Endothelial cell of umbilical vein (primary cell): ENCODE data around the gene CCR4. TPM values are rescaled to one million over a fixed set of nuclear protein-coding genes. Genes with fewer than 3 reads are reported as not detected.

Experiments
- BruUV-seq: library from RNA; stranded (reverse); fragments of 400-500 nt; replicated peaks from 2 replicates; lab custom pipeline; 2021; lab: Mats Ljungman, UMichigan
- CTCF ChIA-PET: fragments of 300-600, 350-600 bp; sonication (Branson Sonifier 250); formaldehyde crosslinking; loops from one replicate; lab custom pipeline; 2021; ENCODE audit warnings: antibody characterized with exemption, inconsistent platforms; lab: Charles Lee
- POLR2A ChIA-PET: fragments of 300-600, 350-600 bp; sonication (Branson Sonifier 250); formaldehyde crosslinking; loops from one replicate; lab custom pipeline; 2021; ENCODE audit warnings: antibody characterized with exemption, inconsistent platforms; lab: Charles Lee
- DNase-seq: peaks from one replicate; pipeline ENCODE4 v3.0.0-alpha.2; 2011; ENCODE audit warnings: low read depth, low spot score
- FAIRE-seq: peaks from 2 replicates; lab custom pipeline; 2011; peaks lifted over from hg19 to GRCh38; lab: Jason Lieb, UNC
- H2AFZ ChIP-seq: 2 replicates; pipeline ENCODE4 v1.6.0; 2012; ENCODE audit warnings: low read depth, low read length, control low read depth, inconsistent platforms
- H3K27ac ChIP-seq: 2 replicates; pipeline ENCODE4 v1.5.1; 2011; ENCODE audit warnings: low read depth, mild to moderate bottlenecking, control low read depth, low read length, moderate library complexity; ENCODE audit not compliant: insufficient read depth
- H3K27me3 ChIP-seq, 2 experiments: 2 replicates each; pipeline versions ENCODE4 v1.6.0 to v1.6.1; 2011; ENCODE audit warnings: low read length in 2 of 2, mixed read lengths in 1 of 2; ENCODE audit not compliant: control insufficient read depth in 2 of 2, insufficient read depth in 2 of 2
- H3K36me3 ChIP-seq, 2 experiments: 2 replicates in 1 of 2; 3 replicates in 1 of 2; pipeline ENCODE4 v1.5.1; 2011; ENCODE audit warnings: low read length in 2 of 2, mild to moderate bottlenecking in 1 of 2, moderate library complexity in 1 of 2; ENCODE audit not compliant: control insufficient read depth in 2 of 2, insufficient read depth in 2 of 2; ENCODE audit errors: extremely low read depth in 1 of 2
- H3K4me1 ChIP-seq: 3 replicates; pipeline ENCODE4 v1.5.1; 2011; ENCODE audit warnings: mild to moderate bottlenecking, low read length; ENCODE audit not compliant: control insufficient read depth, insufficient read depth; ENCODE audit errors: extremely low read depth
- H3K4me2 ChIP-seq: 2 replicates; pipeline ENCODE4 v1.6.1; 2011; ENCODE audit warnings: low read length, control low read depth, mixed read lengths; ENCODE audit not compliant: insufficient read depth
- H3K4me3 ChIP-seq, 3 experiments: fragments of 200-600 bp in 1 of 3; sonication (generic), shearing (Covaris generic) in 1 of 3; replicated peaks in 1 of 3; 2 replicates each; pipeline ENCODE4 v1.5.1; 2011 to 2016; ENCODE audit warnings: control low read depth in 3 of 3, low read length in 3 of 3, mild to moderate bottlenecking in 2 of 3, inconsistent platforms in 1 of 3, low read depth in 1 of 3, moderate library complexity in 1 of 3; ENCODE audit not compliant: insufficient read depth in 1 of 3
- H3K79me2 ChIP-seq: 2 replicates; pipeline ENCODE4 v1.6.0; 2012; ENCODE audit warnings: low read length, inconsistent platforms; ENCODE audit not compliant: control insufficient read depth, insufficient read depth
- H3K9ac ChIP-seq: replicated peaks from 2 replicates; pipeline ENCODE3; 2011; ENCODE audit warnings: low read length, control low read depth; ENCODE audit not compliant: insufficient read depth; ENCODE audit errors: extremely low read depth
- H3K9me1 ChIP-seq: replicated peaks from 3 replicates; pipeline ENCODE4 v1.6.0; 2011; ENCODE audit warnings: mild to moderate bottlenecking, low read length; ENCODE audit not compliant: control insufficient read depth, insufficient read depth; ENCODE audit errors: extremely low read depth
- H3K9me3 ChIP-seq: replicated peaks from 2 replicates; pipeline ENCODE4 v1.5.1; 2012; ENCODE audit warnings: low read length, inconsistent platforms; ENCODE audit not compliant: control insufficient read depth, insufficient read depth
- H4K20me1 ChIP-seq: replicated peaks from 2 replicates; pipeline ENCODE3; 2011; ENCODE audit warnings: mild to moderate bottlenecking, low read length; ENCODE audit not compliant: control insufficient read depth, insufficient read depth; ENCODE audit errors: extremely low read depth
- EZH2 ChIP-seq: IDR thresholded peaks from 2 replicates; pipeline ENCODE4 v1.6.1; 2012; ENCODE audit warnings: borderline replicate concordance, low read depth, mild to moderate bottlenecking, moderate library complexity, low read length, inconsistent platforms; ENCODE audit not compliant: severe bottlenecking
- MAX ChIP-seq: IDR thresholded peaks from 2 replicates; pipeline ENCODE4 v1.6.1; 2011; ENCODE audit not compliant: insufficient read depth, insufficient read length
- POLR2A ChIP-seq: IDR thresholded peaks from 2 replicates; pipeline ENCODE4 v1.6.1; 2012; ENCODE audit warnings: low read depth, mild to moderate bottlenecking, control low read depth, low read length
- POLR2AphosphoS5 ChIP-seq: IDR thresholded peaks from 2 replicates; pipeline ENCODE4 v1.6.1; 2012; ENCODE audit warnings: low read depth, mild to moderate bottlenecking, control low read depth, low read length, moderate library complexity; ENCODE audit not compliant: insufficient read depth
- dilution Hi-C: fragments of 300-500 bp; cut with MboI; formaldehyde crosslinking; loops from one replicate; pipeline ENCODE4 v1.15.0; 2019; ENCODE audit warnings: low sequenced_read_pairs; ENCODE audit not compliant: extremely low pct_ligation_motif_present
- intact Hi-C: fragments of 100-400 bp; cut with micrococcal nuclease; formaldehyde crosslinking; loops from one replicate; pipeline ENCODE4 v1.10.0; 2022
- polyA plus RNA-seq, 4 experiments: library from polyadenylated mRNA; depleted of rRNA in 3 of 4; stranded (reverse) in 3 of 4; unstranded in 1 of 4; fragments of >200 nt; gene quantifications; 2 replicates each; pipeline versions ENCODE4 v1.2.1 to v1.2.3, GENCODE V29; 2011 to 2012; ENCODE audit warnings: missing spikeins in 1 of 4
- total RNA-seq: library from RNA; stranded (reverse); gene quantifications from 2 replicates; pipeline ENCODE4 v1.2.3, GENCODE V29; 2021
- TF ChIP-seq, protein P1 (sequence below), 2 donors: IDR thresholded peaks; 1 replicate in 1 of 2; 2 replicates in 1 of 2; pipeline ENCODE4 v1.5.1; 2011; ENCODE audit warnings: low read length in 2 of 2, mild to moderate bottlenecking in 2 of 2, moderate library complexity in 2 of 2, control low read depth in 1 of 2, inconsistent platforms in 1 of 2, low read depth in 1 of 2; ENCODE audit not compliant: insufficient read depth in 1 of 2; ENCODE audit errors: extremely low read depth in 1 of 2

CCR4 gene
- total and polyA plus RNA-seq, 2 donors (not counting 3 experiments of a cell fraction or from before 2014, with no cell fraction given), result not detected

DNA sequence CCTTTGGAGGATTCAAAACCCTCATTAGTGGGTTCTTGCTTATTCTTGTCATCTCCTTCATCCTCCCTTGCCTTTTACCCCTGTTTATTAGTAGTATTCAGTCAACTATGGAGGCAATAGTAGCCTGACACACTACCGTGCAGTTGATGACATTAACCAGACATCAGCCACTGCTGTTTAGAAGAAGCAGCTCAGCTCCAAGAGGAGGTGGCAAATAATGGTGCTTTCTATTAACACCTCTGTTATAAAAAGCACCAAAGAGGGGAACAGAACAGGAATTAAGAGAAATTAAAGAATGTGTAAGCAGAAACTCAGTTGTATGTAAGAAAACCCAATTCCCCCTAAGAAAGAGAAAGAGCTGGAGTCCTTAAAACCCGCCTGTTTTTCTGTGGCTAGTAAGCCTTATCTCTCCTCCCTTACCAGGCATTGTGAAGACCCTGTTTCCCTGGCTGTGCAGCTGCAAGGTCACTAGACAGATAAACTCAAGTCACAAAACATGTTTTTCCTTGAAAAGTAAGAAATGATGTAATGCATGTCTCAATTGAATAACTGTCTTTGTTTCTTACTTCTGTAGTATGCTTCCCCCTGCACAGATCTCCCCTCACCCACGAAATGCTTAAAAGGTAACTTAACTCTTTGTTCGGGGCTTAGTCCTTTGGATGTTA lies 21.2 kb downstream of the CCR4 start:
- no peaks in the 10 kb centered on the region for H3K4me1 ChIP-seq
- DNase-seq, result peak; percentile 21
- POLR2A ChIA-PET, result no interaction called here
- H3K36me3 ChIP-seq, result no peaks in the 10 kb centered on the region
- no peak for FAIRE-seq
- no TSS peak for BruUV-seq
- intact Hi-C loops, result no loop called here
- H3K9me1 ChIP-seq, result no peaks in the 10 kb centered on the region
- TF ChIP-seq POLR2AphosphoS5 (no peak), MAX (no peak), POLR2A (no peak), EZH2 (no peak)
- TF ChIP-seq, protein P1, sequence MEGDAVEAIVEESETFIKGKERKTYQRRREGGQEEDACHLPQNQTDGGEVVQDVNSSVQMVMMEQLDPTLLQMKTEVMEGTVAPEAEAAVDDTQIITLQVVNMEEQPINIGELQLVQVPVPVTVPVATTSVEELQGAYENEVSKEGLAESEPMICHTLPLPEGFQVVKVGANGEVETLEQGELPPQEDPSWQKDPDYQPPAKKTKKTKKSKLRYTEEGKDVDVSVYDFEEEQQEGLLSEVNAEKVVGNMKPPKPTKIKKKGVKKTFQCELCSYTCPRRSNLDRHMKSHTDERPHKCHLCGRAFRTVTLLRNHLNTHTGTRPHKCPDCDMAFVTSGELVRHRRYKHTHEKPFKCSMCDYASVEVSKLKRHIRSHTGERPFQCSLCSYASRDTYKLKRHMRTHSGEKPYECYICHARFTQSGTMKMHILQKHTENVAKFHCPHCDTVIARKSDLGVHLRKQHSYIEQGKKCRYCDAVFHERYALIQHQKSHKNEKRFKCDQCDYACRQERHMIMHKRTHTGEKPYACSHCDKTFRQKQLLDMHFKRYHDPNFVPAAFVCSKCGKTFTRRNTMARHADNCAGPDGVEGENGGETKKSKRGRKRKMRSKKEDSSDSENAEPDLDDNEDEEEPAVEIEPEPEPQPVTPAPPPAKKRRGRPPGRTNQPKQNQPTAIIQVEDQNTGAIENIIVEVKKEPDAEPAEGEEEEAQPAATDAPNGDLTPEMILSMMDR (IDR thresholded peaks at IDR 0.05; ENCODE audit: extremely low read depth in 1 of 2, insufficient read depth in 1 of 2, low read depth in 1 of 2, low read length in 2 of 2), result no peak
- no peaks in the 10 kb centered on the region for H3K9me3 ChIP-seq
- no peaks in the 10 kb centered on the region for H3K79me2 ChIP-seq
- H3K9ac ChIP-seq, result no peak overlapping the region
- CTCF ChIA-PET, result no interaction called here
- dilution Hi-C loops, result no loop called here
- no peak overlapping the region for H3K27ac ChIP-seq
- no peaks in the 10 kb centered on the region for H4K20me1 ChIP-seq
- H2AFZ ChIP-seq, result no peak overlapping the region
- peaks cover 2 to 10% of the 10 kb centered on the region in 2 experiments for H3K27me3 ChIP-seq
- no peak overlapping the region for H3K4me2 ChIP-seq
- no peak overlapping the region for H3K4me3 ChIP-seq
